ELF-1 (cell line): ENCODE measurements around the gene RPS10.
"Not testable (repeated sequence)": the region's sequence is repeated elsewhere in the genome, so short reads cannot be mapped to it uniquely, and the experiment has no call there.

Experiments used
- DNase-seq: peaks from one replicate; pipeline ENCODE4 v3.0.0-alpha.2; 2016; ENCODE audit warnings: low read depth, low spot score

RPS10 gene

DNA sequence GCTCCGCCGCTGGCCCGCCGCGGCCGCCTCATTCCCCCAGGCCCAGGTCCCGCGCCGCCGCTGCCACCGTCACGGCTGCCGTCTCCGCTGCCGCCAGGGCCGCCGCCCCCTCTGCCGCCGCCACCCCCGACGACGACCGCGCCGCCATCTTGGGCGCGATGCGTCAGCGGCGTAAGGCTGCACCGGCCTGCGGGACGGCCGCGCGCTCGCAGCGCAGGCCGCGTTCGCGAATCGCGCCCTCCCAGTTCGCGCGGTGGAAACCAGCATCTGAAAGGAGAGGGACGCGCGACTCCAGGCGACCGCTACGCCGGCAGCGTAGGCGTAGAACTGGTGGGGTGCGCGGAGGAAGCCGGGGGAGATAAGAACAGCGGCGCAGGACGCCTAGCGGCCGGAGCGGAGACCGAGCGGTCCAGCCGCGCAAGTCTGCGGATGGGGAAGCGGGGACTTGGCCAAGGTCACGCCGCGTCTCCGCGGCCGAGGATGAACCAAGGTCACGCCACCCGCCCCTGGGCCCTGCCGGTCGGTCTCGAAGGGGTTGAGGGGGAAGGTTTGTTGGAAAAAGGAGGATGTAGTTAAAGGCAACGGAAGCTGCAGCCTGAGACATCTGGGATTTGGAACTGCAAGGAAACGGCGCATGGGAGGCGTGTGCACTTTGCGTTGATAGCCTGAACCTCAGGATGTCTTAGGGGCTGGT is 33.2 kb downstream of the RPS10 start, which contains the start of gene NUDT3:
TSS of gene NUDT3 (minus strand) at position 173 of the 694 bp plus-strand sequence. CDS start 307 bp downstream, outside the sequence.
- peak; percentile 98 for DNase-seq

DNA sequence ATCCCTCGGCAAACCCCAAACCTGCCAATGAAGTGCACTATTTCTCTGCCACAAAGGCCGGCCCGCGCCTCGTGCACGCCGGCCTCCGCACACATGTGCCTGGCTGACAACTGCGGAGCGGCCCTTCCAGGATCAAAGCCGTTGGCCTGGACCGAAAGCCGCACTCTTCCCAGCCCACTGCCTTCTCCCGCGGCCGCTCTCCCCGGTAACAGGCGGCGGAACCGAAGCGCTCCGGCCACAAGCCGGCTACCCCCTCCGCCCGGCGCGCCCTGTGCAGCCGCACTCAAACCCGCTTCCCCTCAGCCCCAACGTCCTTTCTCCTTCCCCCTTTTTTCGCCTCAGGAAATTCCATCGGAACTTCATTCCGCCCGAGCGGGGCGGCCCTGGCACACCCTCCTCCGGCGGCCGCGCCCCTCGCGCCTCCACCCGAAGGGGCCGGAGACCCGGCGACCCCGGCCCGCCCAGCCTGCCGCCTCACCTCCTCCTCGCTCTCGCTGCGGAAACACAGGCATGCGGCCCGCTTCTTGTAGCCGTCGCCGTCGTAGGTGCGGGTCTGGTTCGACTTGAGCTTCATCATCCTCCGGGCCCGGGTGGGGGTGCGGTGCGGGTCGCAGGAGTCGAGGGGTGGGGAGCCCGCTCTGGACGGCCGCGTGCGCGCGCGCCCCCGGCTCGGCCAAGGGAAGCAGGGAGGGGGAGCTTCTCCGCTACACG is 33.9 kb downstream of the RPS10 start:
- peak; percentile 81 for DNase-seq

DNA sequence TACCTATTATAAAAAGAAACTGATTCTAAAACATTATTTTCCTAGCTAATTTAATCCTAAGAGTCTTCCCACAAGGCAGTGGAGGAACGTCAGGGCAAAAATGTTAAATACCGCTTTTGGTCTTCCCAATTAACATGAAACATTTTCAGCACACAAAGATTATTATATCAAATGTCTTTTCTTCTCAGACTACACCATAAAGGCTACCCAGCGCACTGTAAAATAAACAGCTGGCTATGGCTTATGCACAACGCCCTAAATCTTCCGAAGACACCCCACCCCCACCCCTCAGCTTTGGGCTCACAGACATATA is 34.4 kb downstream of the RPS10 start:
- DNase-seq = no peak

DNA sequence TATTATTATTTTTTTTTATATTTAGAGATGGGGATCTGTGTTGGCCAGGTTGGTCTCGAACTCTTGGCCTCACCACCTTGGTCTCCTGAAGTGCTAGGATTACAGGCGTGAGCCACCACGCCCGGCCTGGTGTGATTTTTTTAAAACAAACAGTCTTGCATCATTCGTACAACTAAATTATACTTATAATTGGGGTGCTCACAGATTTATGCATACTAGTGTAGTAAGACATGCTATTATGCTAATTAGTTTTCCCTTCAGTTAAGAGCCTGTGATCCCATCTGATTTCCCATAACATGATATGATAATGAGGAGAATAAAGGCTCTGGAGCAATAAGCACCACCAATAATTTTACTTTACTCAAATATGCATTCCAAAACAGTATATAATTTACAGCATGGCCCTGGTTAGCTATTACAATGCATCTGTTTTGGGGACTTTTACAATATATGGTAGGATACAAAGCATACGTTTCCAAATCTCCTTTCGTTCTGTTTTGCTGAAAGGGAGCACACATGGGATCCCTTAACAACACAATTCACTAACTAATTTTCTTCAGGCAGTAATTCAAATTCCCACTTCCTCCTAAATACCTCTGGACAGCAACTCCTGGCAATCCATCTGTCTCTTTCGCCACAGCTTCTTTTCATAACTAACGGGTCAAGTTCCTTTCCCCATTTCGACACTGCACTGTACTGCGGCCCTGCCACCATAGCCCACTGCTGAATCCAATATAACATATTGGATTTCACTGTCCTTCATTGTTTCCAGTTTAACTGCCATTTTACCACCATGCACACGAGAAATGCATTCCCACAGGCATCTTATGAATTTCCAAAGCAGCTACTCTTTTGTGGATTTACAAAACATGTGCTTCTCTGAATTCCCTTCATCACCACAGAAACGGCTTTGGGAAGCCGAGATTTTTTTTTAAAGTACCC is 35.1 kb downstream of the RPS10 start:
- DNase-seq = no peak

DNA sequence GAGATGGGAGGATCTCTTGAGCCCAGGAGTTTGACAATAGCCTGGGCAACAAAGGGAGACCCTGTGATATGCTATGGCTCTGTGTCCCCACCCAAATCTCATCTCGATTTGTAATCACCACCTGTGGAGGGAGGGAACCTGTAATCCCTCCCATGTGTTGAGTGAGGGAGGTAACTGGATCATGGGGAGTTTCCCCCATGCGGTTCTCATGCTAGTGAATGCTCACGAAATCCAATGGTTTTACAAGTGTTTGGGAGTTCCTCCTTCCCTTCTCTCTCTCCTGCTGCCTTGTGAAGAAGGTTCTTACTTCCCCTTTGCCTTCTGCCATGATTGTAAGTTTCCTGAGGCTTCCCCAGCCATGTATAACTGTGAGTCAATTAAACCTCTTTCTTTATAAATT is 36.8 kb downstream of the RPS10 start:
- DNase-seq = no peak

DNA sequence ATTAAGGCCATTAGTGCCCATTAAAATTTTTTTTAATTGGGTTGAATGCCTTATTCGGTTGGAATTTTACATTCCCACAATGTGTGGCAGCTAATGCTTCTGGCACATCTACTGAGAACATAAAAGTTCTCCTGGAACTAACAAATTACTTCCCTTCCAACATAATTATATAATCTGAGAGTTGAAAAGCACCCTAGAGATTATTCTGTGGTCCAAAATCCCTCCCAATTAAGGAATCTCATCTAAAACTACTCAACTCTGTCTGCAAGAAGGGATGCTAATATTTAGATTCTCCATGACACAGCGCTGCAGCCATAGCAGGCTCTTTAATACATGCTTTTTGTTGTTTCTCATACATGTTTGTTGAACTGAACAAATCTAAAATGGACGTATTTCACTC is 37.4 kb downstream of the RPS10 start:
- DNase-seq = no peak

DNA sequence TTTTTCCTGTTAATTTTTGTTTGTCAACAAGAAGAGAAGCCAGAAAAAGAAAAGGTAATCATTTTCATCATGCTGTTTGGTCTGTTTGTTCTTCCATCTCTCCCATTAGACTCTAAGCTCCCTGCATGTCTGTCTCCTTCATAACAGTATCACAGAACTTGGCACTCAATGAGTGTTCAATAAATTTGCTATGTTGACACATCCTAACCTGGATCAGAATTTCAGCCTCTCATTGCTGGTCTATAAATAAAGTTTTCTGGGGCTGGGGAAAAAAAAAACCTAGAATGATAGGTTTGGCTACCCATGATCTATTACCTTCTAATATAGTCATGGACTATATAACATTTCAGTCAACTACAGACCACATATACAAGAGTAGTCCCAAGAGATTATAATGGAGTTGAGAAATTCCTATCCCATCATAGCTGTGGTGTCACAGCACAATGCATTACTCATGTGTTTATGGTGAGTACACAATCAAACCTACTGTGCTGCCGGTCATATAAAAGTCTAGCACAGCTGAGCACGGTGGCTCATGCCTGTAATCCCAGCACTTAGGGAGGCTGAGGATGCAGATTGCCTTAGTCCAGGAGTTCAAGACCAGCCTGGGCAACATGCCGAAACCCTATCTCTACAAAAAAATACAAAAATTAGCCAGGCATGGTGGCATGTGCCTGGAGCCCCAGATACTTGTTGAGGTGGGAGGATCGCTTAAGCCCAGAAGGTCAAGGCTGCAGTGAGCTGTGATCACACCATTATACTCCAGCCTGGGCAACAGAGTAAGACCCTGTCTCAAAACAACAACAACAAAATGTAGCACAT is 39.3 kb downstream of the RPS10 start:
- DNase-seq = no peak

DNA sequence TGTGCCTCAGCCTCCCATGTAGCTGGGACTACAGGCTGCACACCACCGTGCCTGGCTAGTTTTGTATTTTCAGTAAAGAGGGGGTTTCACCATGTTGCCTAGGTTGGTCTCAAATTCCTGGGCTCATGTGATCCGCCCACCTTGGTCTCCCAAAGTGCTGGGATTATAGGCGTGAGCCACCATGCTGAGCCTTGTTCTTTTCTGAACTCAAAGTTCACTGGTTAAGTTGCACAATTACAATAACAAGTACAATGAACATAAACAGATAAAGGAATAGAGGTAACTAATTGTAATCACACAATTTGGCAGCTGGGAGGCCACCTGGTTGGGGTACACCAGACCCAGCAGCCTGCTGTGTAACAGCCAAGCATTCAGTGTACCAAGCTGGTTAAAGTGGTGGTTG is 40.1 kb downstream of the RPS10 start:
- no peak for DNase-seq

DNA sequence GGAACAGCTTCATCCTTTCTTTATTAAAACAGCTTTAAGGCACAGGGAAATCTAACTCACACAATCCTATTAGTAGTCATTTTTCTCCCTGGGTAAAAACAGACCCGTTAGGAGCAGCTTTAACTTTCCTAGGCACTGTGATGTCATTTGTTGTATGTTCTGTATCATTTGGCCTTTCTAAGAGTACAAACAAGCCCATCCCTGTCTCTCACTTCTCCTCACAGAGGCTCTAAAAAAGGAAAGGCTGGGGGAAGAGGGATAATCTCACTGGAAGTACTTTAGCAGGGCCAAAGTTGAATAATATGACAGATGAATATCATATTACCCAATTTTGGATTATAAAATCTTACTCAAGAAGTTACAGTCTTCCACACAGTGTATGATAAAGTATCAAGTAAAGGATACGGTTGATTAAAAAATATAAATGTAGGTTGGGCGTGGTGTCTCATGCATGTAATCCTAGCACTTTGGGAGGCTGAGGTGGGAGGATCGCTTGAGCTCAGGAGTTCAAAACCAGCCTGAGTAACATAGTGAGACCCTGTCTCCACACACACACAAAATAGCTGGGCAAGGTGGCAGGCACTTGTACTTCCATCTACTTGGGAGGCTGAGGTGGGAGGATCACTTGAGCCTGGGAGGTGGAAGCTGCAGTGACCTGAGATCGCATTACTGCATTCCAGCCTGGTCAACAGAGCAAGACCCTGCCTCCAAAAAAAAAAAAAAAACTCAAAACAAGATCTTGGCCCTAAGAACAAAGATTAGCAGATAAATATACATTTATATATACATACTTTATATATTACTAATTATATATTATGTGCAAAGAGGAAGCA is 41.3 kb downstream of the RPS10 start:
- no peak for DNase-seq

DNA sequence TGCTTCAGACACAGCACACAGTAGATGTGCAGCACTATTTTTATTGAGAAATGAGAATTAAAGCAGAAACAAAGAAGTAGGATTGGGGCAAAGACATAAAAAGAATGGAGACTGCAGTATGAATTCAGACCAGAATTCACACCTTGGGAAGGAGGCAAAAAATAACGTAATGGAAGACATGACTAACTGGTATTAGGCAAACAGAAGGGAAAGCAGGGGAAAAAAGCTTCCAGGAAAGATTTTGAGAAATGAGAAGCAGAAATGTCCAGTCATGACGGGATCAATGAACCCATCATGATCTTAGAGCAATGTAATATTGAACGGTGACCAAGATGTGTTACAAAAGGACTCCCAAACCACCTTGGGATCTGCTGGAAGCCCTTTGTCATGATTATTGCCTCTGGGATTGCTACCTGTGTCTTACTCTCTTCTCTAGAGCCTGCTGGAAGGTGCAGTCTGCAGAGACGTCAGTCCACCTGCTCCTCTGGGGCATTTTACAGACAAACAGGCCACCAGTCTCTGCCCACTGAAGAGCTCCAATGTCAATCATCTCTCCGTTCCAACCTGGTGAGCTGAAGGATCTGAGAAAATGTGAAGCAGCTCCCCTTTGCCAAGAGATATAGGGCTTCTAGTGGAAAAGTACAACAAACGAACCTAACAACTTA is 42.1 kb downstream of the RPS10 start:
- peak; percentile 10 for DNase-seq

DNA sequence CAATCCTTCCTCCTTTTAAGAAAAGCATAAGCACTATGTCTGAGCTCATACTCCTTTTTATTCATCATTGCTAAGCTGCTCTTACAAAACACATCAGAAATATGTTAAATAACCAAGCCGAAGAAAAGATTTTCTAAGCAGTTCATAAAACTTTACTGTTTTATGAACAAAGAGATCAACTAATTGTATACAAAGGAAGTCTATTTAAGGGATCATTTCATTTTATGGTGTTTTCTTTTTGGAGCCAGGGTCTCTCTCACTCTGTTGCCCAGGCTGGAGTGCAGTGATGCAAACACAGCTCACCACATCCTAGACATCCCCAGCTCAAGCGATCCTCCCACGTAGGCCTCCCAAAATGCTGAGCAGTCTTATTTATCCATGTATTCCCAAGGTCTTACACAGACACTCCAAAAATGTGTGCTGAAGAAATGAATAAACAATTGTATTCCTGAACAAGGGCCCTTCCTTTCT is 42.7 kb downstream of the RPS10 start:
- no peak for DNase-seq

DNA sequence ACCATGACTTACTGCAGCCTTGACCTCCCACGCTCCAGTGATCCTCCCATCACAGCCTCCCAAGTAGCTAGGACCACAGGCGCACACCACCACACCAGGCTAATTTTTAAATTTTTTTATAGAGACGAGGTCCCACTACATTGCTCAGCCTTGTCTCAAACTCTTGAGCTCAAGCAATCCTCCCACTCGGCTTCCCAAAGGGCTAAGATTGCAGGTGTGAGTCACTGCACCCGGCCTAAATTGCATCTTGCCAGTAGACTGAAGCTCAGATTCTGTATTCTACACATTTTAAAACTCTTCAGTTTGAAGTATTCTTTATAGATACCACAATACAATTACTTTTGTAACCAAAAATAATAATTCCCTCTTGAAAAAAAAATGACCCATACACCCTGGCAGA is 44.8 kb downstream of the RPS10 start:
- DNase-seq = no peak

DNA sequence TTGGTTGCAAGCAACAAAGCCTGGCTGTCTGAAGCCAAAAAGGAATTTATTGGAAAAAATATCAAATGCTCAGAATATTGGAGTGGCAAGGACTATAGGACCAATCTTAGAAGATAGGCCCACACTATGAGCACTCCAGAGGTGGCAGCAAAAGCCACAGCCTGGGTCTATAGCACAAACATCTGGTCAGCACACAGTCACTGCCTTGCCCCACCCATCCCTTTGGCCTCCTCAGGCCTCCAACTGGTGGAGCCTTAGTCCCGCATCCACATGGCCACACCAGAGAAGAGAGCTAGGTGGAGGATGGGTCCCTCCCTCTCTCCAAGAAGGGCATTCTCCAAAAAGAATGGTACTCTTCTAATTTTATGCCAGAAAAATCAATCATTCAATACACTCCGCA is 47.4 kb downstream of the RPS10 start:
- DNase-seq = no peak

DNA sequence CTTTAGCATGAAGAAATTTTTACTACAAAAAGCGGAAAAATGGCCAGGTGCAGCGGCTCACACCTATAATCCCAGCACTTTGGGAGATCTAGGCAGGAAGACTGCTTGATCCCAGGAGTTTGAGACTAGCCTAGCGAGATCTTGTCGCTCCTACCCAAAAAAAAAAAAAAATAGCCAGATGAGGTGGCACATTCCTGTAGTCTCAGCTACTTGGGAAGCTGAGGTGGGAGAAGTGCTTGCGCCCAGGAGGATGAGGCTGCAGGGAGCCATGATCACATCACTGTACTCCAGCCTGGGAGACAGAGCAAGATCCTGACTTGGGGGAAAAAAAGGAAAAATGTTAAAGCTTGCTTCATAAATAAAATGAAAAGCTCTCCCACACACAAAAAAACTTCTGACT is 47.9 kb downstream of the RPS10 start:
- no peak for DNase-seq

DNA sequence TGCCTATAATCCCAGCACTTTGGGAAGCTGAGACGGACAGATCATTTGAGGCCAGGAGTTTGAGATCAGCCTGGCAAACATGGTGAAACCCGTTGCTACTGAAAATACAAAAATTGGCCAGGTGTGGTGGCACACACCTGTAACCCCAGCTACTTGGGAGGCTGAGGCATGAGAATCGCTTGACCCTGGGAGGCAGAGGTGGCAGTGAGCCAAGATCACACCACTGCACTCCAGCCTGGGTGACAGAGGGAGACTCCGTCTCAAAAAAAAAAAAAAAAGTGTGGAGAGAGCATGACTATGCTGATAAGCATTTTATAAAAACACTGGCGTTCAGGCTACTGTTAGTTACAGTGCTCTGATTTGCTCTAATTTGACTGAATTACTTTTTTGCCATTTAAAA is 48.3 kb downstream of the RPS10 start:
- DNase-seq = not testable (repeated sequence)

DNA sequence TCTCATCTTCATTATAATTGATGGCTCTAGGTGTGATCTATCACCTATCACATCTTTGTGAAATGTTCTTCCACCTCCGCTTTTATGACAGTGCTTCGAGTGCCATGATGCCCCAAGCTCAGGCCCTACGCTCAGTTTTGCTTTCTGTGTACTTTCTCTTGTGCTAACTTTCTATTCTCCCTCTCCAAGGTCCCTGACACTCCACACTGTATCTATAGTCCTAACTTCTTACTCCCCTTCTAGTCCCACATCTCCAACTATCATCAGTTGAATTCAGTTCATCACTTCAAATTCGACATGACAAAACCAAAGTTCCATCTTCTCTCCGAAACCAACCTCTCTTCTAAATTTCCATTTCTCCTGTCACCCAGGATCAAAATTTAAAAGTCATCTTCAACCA is 50.0 kb downstream of the RPS10 start:
- DNase-seq = no peak

DNA sequence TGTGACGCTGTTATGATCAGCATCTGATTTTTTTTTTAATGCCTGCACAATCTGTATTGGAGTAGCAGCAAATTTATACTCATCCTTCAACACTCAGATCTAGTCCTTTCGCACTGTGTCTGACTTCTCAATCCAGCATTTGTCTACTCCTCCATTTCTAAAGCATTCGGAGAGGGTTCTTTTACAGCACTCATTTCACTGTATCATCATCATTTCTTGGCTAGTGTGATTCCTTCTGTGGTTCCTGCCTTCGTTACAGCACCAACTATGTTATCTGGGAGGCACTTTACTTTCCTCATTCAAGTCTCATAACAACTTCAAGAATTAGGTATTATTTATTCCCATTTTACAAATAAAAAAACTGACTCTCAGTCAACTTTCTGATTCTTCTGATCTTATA is 51.4 kb downstream of the RPS10 start:
- DNase-seq = no peak

DNA sequence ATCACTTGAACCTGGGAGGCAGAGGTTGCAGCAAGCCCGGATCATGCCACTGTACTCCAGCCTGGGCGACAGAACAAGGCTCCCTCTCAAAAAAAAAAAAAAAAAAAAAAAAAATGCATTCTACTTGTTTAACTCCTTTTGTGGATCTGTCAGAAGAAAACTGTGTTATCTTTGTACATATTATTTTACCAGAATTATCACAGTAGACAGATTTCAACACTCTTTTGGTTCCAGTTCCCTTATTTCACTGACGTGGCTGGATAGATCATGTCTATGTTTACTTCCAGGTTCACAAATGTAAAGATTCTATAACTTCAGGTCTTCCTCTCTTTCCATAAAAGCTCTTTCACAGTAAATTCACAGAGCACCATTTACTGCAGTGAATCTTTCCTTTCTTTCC is 51.8 kb downstream of the RPS10 start:
- DNase-seq = no peak

DNA sequence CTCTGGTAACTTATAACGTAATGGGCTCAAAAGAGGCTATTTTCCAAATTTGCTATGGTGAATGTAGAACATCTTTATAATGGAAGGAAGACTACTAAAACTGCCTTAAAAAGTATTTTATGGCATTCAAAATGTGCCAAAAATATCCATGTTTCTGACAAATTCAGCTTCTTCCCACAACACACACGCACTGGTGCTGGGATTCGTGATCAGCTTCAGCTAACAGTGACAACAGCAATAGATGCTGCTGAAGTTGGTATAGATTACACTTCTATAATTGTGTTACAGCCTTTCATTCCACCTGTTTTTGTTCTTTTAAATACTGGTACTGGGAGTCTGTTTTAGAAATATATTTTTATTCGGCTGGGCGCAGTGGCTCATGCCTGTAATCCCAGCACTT is 52.4 kb downstream of the RPS10 start:
- DNase-seq = no peak

DNA sequence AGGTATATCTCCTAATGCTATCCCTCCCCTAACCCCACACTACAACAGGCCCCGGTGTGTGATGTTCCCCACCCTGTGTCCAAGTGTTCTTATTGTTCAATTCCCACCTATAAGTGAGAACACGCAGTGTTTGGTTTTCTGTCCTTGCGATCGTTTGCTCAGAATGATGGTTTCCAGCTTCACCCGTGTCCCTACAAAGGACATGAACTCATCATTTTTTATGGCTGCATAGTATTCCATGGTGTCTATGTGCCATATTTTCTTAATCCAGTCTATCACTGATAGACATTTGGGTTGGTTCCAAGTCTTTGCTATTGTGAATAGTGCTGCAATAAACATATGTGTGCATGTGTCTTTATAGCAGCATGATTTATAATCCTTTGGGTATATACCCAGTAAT is 54.0 kb downstream of the RPS10 start:
- DNase-seq = not testable (repeated sequence)
